Posterior cingulate gyrus (tissue), 11 donors: ENCODE data around the gene TMEM52B.
"Not testable (repeated sequence)": the region's sequence is repeated elsewhere in the genome, so short reads cannot be mapped to it uniquely, and the experiment has no call there.

ENCODE experiments used
- DNase-seq, 10 donors: peaks; one replicate each; pipeline versions ENCODE4 v3.0.0 to v3.0.0-alpha.2; 2020 to 2021; ENCODE audit warnings: mixed read lengths in 3 of 10
- intact Hi-C: fragments of 100-400 bp; cut with DNase I; formaldehyde crosslinking; loops from one replicate; pipeline ENCODE4 v1.15.1; 2023

Gene TMEM52B

GRCh38 chr12:10169104-10169503 is 9.7 kb upstream of the TMEM52B start:
- no peak for DNase-seq
- intact Hi-C loops: no loop called here

GRCh38 chr12:10170216-10170615 is 8.6 kb upstream of the TMEM52B start:
- DNase-seq: no peak
- intact Hi-C loops: no loop called here

- DNase-seq: no peak
- intact Hi-C loops: no loop called here
These were observed 6.7 kb upstream of the TMEM52B start, which contains the start of gene OLR1 for GRCh38 chr12:10171973-10172728. TSS of gene OLR1 (minus strand) at chr12:10172132. CDS start at chr12:10172077, 55 bp downstream.

- DNase-seq: no peak
- intact Hi-C loops: no loop called here
These were observed 3.7 kb upstream of the TMEM52B start for GRCh38 chr12:10174986-10175614.

- intact Hi-C loops: no loop called here
- no peak for DNase-seq
These were observed 2.8 kb upstream of the TMEM52B start for GRCh38 chr12:10175846-10176636.

- no peak for DNase-seq
- intact Hi-C loops: no loop called here
These were observed 947 bp downstream of the TMEM52B start for GRCh38 chr12:10179776-10180181.

- DNase-seq: no peak
- intact Hi-C loops: no loop called here
These were observed 3.7 kb downstream of the TMEM52B start for GRCh38 chr12:10182354-10183049.

GRCh38 chr12:10184261-10184843 is 5.5 kb downstream of the TMEM52B start:
- DNase-seq: peak in 1 of 10 donors; percentile 35
- intact Hi-C loops: no loop called here

GRCh38 chr12:10186299-10186698 is 7.5 kb downstream of the TMEM52B start:
- DNase-seq: peak in 8 of 10 donors; percentile 14 to 90 (median 36)
- intact Hi-C loops: no loop called here

GRCh38 chr12:10186958-10187357 is 8.1 kb downstream of the TMEM52B start:
- DNase-seq: peak in 2 of 10 donors; percentile 42 to 79
- intact Hi-C loops: not testable (repeated sequence)

- peak in 8 of 10 donors; percentile 11 to 91 (median 46) for DNase-seq
- intact Hi-C loops: loop anchor here (1.0 kb wide), 1 partner anchor 36 kb away; no protein-coding TSS in a partner anchor
These were observed 10.8 kb downstream of the TMEM52B start for GRCh38 chr12:10189653-10190052.

GRCh38 chr12:10190558-10191388 is 11.9 kb downstream of the TMEM52B start:
- peak in 8 of 10 donors; percentile 27 to 93 (median 60) for DNase-seq
- intact Hi-C loops: loop anchor here (1.0 kb wide), 1 partner anchor 37 kb away; no protein-coding TSS in a partner anchor

- intact Hi-C loops: no loop called here
- no peak for DNase-seq
These were observed 13.0 kb downstream of the TMEM52B start for GRCh38 chr12:10191865-10192264.

GRCh38 chr12:10194160-10194670 is 15.4 kb downstream of the TMEM52B start:
- no peak for DNase-seq
- intact Hi-C loops: no loop called here

GRCh38 chr12:10196210-10196609 is 17.4 kb downstream of the TMEM52B start:
- DNase-seq: no peak
- intact Hi-C loops: no loop called here

GRCh38 chr12:10197879-10198278 is 19.0 kb downstream of the TMEM52B start:
- DNase-seq: no peak
- intact Hi-C loops: no loop called here

GRCh38 chr12:10204495-10204894 is 25.7 kb downstream of the TMEM52B start:
- DNase-seq, intact Hi-C loops: not testable (repeated sequence)

GRCh38 chr12:10205220-10205807 is 26.5 kb downstream of the TMEM52B start:
- intact Hi-C loops: no loop called here
- DNase-seq: no peak
